Measurements from ENCODE around the gene C10orf95. TPM values are rescaled to one million over a fixed set of nuclear protein-coding genes. Genes with fewer than 3 reads are reported as not detected.

Gene C10orf95
- total RNA-seq, 1 donor from 2014 or later = 0.18 TPM

- peak overlapping the region; percentile 96 for H3K4me3 Mint-ChIP-seq (ENCODE audit: unreplicated experiment)
- no peak for DNase-seq (ENCODE audit: low spot score)
- H3K36me3 Mint-ChIP-seq (ENCODE audit: low read depth, unreplicated experiment) = peaks cover 11% of the 10 kb centered on the region
- peaks cover 26% of the 10 kb centered on the region for H3K27me3 Mint-ChIP-seq (ENCODE audit: unreplicated experiment)
- H3K27ac Mint-ChIP-seq (ENCODE audit: unreplicated experiment) = no peak overlapping the region
- H3K9me3 Mint-ChIP-seq (ENCODE audit: unreplicated experiment) = no peaks in the 10 kb centered on the region
- no peak for TF ChIP-seq CTCF (IDR thresholded peaks at IDR 0.05; ENCODE audit: unreplicated experiment)
- H3K4me1 Mint-ChIP-seq (ENCODE audit: unreplicated experiment) = peaks cover 17% of the 10 kb centered on the region
These were observed 29.4 kb downstream of the C10orf95 start for GRCh38 chr10:102421757-102422512.

GRCh38 chr10:102421507-102421756, 29.9 kb downstream of the C10orf95 start:
- no peak for DNase-seq (ENCODE audit: low spot score)

GRCh38 chr10:102420714-102421506, 30.4 kb downstream of the C10orf95 start, which contains the start of gene FBXL15:
FBXL15 (plus strand) TSS chr10:102420836; CDS start chr10:102421130, 294 bp downstream.
- Mint-ChIP-seq H3K27ac (ENCODE audit: unreplicated experiment) (peak within 1 kb of the TSS; percentile 74), H3K27me3 (ENCODE audit: unreplicated experiment) (peaks cover 28% of the 10 kb centered on the region), H3K9me3 (ENCODE audit: unreplicated experiment) (no peaks in the 10 kb centered on the region), H3K36me3 (ENCODE audit: low read depth, unreplicated experiment) (peaks cover 11% of the 10 kb centered on the region), H3K4me1 (ENCODE audit: unreplicated experiment) (peaks cover 17% of the 10 kb centered on the region), H3K4me3 (ENCODE audit: unreplicated experiment) (peak within 1 kb of the TSS; percentile 96)
- no peak for TF ChIP-seq CTCF (IDR thresholded peaks at IDR 0.05; ENCODE audit: unreplicated experiment)
- DNase-seq (ENCODE audit: low spot score) = peak; percentile 96

More at GRCh38 chr10:102421507-102421756, 29.9 kb downstream of the C10orf95 start:
- TF ChIP-seq CTCF (IDR thresholded peaks at IDR 0.05; ENCODE audit: unreplicated experiment) = no peak
- peak overlapping the region; percentile 96 for H3K4me3 Mint-ChIP-seq (ENCODE audit: unreplicated experiment)
- H3K9me3 Mint-ChIP-seq (ENCODE audit: unreplicated experiment) = no peaks in the 10 kb centered on the region
- H3K36me3 Mint-ChIP-seq (ENCODE audit: low read depth, unreplicated experiment) = peaks cover 11% of the 10 kb centered on the region
- H3K27me3 Mint-ChIP-seq (ENCODE audit: unreplicated experiment) = peaks cover 27% of the 10 kb centered on the region
- H3K4me1 Mint-ChIP-seq (ENCODE audit: unreplicated experiment) = peaks cover 17% of the 10 kb centered on the region
- no peak overlapping the region for H3K27ac Mint-ChIP-seq (ENCODE audit: unreplicated experiment)

- peak overlapping the region; percentile 74 for H3K27ac Mint-ChIP-seq (ENCODE audit: unreplicated experiment)
- H3K36me3 Mint-ChIP-seq (ENCODE audit: low read depth, unreplicated experiment) = peaks cover 11% of the 10 kb centered on the region
- peaks cover 26% of the 10 kb centered on the region for H3K27me3 Mint-ChIP-seq (ENCODE audit: unreplicated experiment)
- DNase-seq (ENCODE audit: low spot score) = no peak
- H3K4me1 Mint-ChIP-seq (ENCODE audit: unreplicated experiment) = peaks cover 17% of the 10 kb centered on the region
- H3K4me3 Mint-ChIP-seq (ENCODE audit: unreplicated experiment) = peak overlapping the region; percentile 96
- no peak for TF ChIP-seq CTCF (IDR thresholded peaks at IDR 0.05; ENCODE audit: unreplicated experiment)
- H3K9me3 Mint-ChIP-seq (ENCODE audit: unreplicated experiment) = no peaks in the 10 kb centered on the region
These were observed 31.1 kb downstream of the C10orf95 start for GRCh38 chr10:102420181-102420713.
